PC-9 (cell line): ENCODE results near the gene MTHFSD. TPM values are rescaled to one million over a fixed set of nuclear protein-coding genes. Genes with fewer than 3 reads are reported as not detected.

Experiments
- BruUV-seq: library from RNA; stranded (reverse); fragments of 400-500 nt; replicated peaks from 2 replicates; lab custom pipeline; 2021; lab: Mats Ljungman, UMichigan
- CTCF ChIA-PET: fragments of 300-600 bp; sonication (Branson Sonifier 250); formaldehyde crosslinking; loops from one replicate; lab custom pipeline; 2022; ENCODE audit warnings: antibody characterized with exemption; lab: Charles Lee
- POLR2A ChIA-PET: fragments of 300-600 bp; sonication (Branson Sonifier 250); formaldehyde crosslinking; loops from one replicate; lab custom pipeline; 2022; ENCODE audit warnings: antibody characterized with exemption; ENCODE audit not compliant: unreplicated experiment; lab: Charles Lee
- DNase-seq, 2 experiments: peaks; one replicate each; pipeline versions ENCODE4 v3.0.0 to v3.0.0-alpha.2; 2015 to 2022; ENCODE audit warnings: mixed read lengths in 1 of 2
- H2AFZ ChIP-seq: fragments of 200-600 bp; sonication (generic); 2 replicates; pipeline ENCODE4 v1.8.1; 2017; ENCODE audit warnings: antibody characterized with exemption
- H3F3A ChIP-seq: fragments of 200-600 bp; sonication (generic); 2 replicates; pipeline ENCODE4 v1.8.1; 2017; ENCODE audit warnings: antibody characterized with exemption, mild to moderate bottlenecking, low read depth; ENCODE audit not compliant: insufficient read depth
- H3K27ac ChIP-seq: fragments of 200-600 bp; sonication (generic); 2 replicates; pipeline ENCODE4 v1.6.1; 2016; ENCODE audit warnings: mixed run types
- H3K27me3 ChIP-seq: fragments of 200-600 bp; sonication (generic); 2 replicates; pipeline ENCODE4 v1.6.1; 2016; ENCODE audit warnings: low read depth, mixed run types; ENCODE audit not compliant: insufficient read depth
- H3K36me3 ChIP-seq: fragments of 200-600 bp; sonication (generic); 2 replicates; pipeline ENCODE4 v1.6.1; 2016; ENCODE audit warnings: low read depth, mixed run types
- H3K4me1 ChIP-seq: fragments of 200-600 bp; sonication (generic); replicated peaks from 2 replicates; pipeline ENCODE4 v1.6.1; 2016; ENCODE audit warnings: mixed run types; ENCODE audit not compliant: insufficient read depth
- H3K4me2 ChIP-seq: fragments of 200-600 bp; sonication (generic); 2 replicates; pipeline ENCODE4 v1.6.1; 2017; ENCODE audit warnings: mixed run types
- H3K4me3 ChIP-seq: fragments of 200-600 bp; sonication (generic); 2 replicates; pipeline ENCODE4 v1.6.1; 2016; ENCODE audit warnings: mixed run types
- H3K79me2 ChIP-seq: fragments of 200-600 bp; sonication (generic); 2 replicates; pipeline ENCODE4 v1.6.1; 2017; ENCODE audit warnings: low read depth, mixed run types
- H3K9me2 ChIP-seq: fragments of 200-600 bp; sonication (generic); 2 replicates; pipeline ENCODE4 v1.8.1; 2017; ENCODE audit warnings: mild to moderate bottlenecking; ENCODE audit not compliant: insufficient read depth
- H3K9me3 ChIP-seq: fragments of 200-600 bp; sonication (generic); 2 replicates; pipeline ENCODE4 v1.8.1; 2016; ENCODE audit warnings: low read depth; ENCODE audit not compliant: insufficient read depth
- H4K20me1 ChIP-seq: fragments of 200-600 bp; sonication (generic); 2 replicates; pipeline ENCODE4 v1.8.1; 2017; ENCODE audit not compliant: insufficient read depth
- EZH2 ChIP-seq: fragments of 200-600 bp; sonication (generic); IDR thresholded peaks from 2 replicates; pipeline ENCODE4 v1.8.0; 2017; ENCODE audit warnings: antibody characterized with exemption, low read depth
- intact Hi-C: fragments of 100-400 bp; cut with micrococcal nuclease; formaldehyde crosslinking; loops from one replicate; pipeline ENCODE4 v1.10.0; 2022; ENCODE audit not compliant: unreplicated experiment
- total RNA-seq: library from RNA; stranded (reverse); gene quantifications from 2 replicates; pipeline ENCODE4 v1.2.3, GENCODE V29; 2021
- TF ChIP-seq, protein P1 (sequence below): fragments of 200-600 bp; sonication (generic); conservative IDR thresholded peaks from 2 replicates; pipeline ENCODE4 v1.6.1; 2017; ENCODE audit warnings: mixed run types, antibody characterized with exemption, mild to moderate bottlenecking, moderate library complexity

Gene MTHFSD
- total RNA-seq, 1 experiment from 2014 or later = 25.7 TPM

DNA sequence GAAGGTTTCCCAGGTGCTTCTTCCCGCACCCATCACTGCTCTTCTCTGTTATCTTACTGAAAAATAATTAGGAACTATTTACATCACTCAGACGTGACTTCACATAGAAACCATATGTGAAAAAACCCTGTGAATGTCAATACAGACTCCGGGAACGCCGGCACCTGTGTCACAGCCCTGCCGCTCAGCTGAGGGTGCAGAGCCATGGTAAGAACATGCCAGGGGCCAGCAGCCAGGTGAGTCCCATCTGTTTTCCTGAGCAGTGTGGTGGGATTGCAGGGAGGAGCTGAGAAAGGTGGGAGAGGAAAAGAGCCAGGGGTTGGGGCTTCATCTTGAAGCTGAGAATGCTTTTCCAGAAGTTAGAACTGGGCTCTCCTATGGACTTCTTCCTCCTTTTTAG lies 31.0 kb downstream of the MTHFSD start:
- no peaks in the 10 kb centered on the region for H3K9me3 ChIP-seq
- no peaks in the 10 kb centered on the region for H3K4me1 ChIP-seq
- no peaks in the 10 kb centered on the region for H3K79me2 ChIP-seq
- H3F3A ChIP-seq = no peaks in the 10 kb centered on the region
- H3K9me2 ChIP-seq = no peaks in the 10 kb centered on the region
- H3K4me3 ChIP-seq = no peak overlapping the region
- no peak overlapping the region for H3K27ac ChIP-seq
- intact Hi-C loops = no loop called here
- H4K20me1 ChIP-seq = no peaks in the 10 kb centered on the region; the same call in 1 of the 2 replicates
- ChIA-PET POLR2A (no interaction called here), CTCF (no interaction called here)
- TF ChIP-seq, protein P1, sequence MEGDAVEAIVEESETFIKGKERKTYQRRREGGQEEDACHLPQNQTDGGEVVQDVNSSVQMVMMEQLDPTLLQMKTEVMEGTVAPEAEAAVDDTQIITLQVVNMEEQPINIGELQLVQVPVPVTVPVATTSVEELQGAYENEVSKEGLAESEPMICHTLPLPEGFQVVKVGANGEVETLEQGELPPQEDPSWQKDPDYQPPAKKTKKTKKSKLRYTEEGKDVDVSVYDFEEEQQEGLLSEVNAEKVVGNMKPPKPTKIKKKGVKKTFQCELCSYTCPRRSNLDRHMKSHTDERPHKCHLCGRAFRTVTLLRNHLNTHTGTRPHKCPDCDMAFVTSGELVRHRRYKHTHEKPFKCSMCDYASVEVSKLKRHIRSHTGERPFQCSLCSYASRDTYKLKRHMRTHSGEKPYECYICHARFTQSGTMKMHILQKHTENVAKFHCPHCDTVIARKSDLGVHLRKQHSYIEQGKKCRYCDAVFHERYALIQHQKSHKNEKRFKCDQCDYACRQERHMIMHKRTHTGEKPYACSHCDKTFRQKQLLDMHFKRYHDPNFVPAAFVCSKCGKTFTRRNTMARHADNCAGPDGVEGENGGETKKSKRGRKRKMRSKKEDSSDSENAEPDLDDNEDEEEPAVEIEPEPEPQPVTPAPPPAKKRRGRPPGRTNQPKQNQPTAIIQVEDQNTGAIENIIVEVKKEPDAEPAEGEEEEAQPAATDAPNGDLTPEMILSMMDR = no peak
- TF ChIP-seq EZH2 = no peak
- no peaks in the 10 kb centered on the region for H3K36me3 ChIP-seq
- BruUV-seq = no TSS peak
- no peak overlapping the region for H2AFZ ChIP-seq
- no peak for DNase-seq
- H3K4me2 ChIP-seq = no peak overlapping the region
- peaks cover 57% of the 10 kb centered on the region for H3K27me3 ChIP-seq

DNA sequence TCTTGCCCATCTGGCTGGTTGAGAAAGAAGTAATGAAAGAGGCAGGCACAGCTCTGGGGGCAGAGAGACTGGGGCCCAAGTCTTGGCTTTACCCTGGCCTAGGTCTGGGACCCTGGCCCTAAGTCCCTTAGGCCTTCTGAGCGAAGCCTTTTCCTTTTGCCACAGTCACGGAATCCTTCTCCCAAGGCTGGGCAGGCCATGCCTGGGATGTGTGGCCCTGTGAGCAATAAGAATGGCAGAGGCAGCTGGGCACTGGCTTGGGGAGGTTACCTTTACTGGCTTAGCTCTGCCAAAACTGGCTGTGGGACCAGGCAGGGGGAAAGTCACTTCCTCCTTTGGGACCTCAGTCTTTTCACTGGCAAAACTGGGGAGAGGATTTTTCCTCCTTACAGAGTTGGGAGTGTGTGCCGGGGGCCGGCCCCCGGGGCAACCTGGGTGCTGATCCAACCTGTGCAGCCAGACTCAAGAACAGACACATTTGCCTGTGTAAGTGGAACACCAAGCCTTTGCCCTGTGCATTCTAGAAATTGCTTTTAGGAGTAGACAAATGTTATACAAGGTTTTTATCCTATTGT lies 31.8 kb downstream of the MTHFSD start:
- Histone ChIP-seq H3K9me3 (no peaks in the 10 kb centered on the region), H3K4me2 (no peak overlapping the region), H3K27ac (no peak overlapping the region), H2AFZ (no peak overlapping the region), H4K20me1 (no peaks in the 10 kb centered on the region; the same call in 1 of the 2 replicates), H3K36me3 (no peaks in the 10 kb centered on the region), H3F3A (no peaks in the 10 kb centered on the region), H3K27me3 (peaks cover 64% of the 10 kb centered on the region), H3K9me2 (no peaks in the 10 kb centered on the region), H3K79me2 (no peaks in the 10 kb centered on the region), H3K4me1 (no peaks in the 10 kb centered on the region), H3K4me3 (no peak overlapping the region)
- no TSS peak for BruUV-seq
- no peak for TF ChIP-seq EZH2
- TF ChIP-seq, protein P1 = no peak
- POLR2A ChIA-PET = no interaction called here
- DNase-seq = no peak
- CTCF ChIA-PET = no interaction called here
- intact Hi-C loops = no loop called here

DNA sequence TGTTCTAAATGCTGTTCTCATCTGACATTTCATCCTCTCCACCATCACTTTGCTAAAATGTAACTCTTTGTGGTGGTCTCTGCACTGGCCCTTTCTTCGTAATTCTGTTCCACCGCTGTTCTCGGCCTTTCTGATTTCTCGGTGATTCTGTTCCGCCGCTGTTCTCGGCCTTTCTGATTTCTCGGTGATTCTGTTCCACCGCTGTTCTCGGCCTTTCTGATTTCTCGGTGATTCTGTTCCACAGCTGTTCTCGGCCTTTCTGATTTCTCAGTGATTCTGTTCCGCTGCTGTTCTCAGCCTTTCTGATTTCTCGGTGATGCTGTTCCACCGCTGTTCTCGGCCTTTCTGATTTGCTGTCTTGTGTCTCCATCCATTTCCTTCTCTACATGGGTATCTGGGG lies 32.4 kb downstream of the MTHFSD start:
- H3K4me2 ChIP-seq = no peak overlapping the region
- ChIA-PET CTCF (no interaction called here), POLR2A (no interaction called here)
- no peaks in the 10 kb centered on the region for H3K9me3 ChIP-seq
- no TSS peak for BruUV-seq
- no peak overlapping the region for H2AFZ ChIP-seq
- H3F3A ChIP-seq = no peaks in the 10 kb centered on the region
- intact Hi-C loops = no loop called here
- no peaks in the 10 kb centered on the region for H3K4me1 ChIP-seq
- no peak for TF ChIP-seq EZH2
- TF ChIP-seq, protein P1 = no peak
- H3K4me3 ChIP-seq = no peak overlapping the region
- no peaks in the 10 kb centered on the region for H3K36me3 ChIP-seq
- H4K20me1 ChIP-seq = no peaks in the 10 kb centered on the region; the same call in 1 of the 2 replicates
- no peak for DNase-seq
- no peaks in the 10 kb centered on the region for H3K9me2 ChIP-seq
- no peaks in the 10 kb centered on the region for H3K79me2 ChIP-seq
- H3K27me3 ChIP-seq = peaks cover 69% of the 10 kb centered on the region
- H3K27ac ChIP-seq = no peak overlapping the region
